ENCODE data around the gene RNF144A. TPM values are rescaled to one million over a fixed set of nuclear protein-coding genes. Genes with fewer than 3 reads are reported as not detected.
A peak's percentile ranks its signal among the peaks of the same experiment; 100 is the strongest.

Gene RNF144A
- total and polyA plus RNA-seq, 10 of the 15 experiments (the other 5 are each of a cell fraction or from before 2014, with no cell fraction given) = 0.02 to 12.1 (median 0.48) TPM; not detected in 1

- TF ChIP-seq EP300 (IDR thresholded peaks at IDR 0.05; ENCODE audit: borderline replicate concordance in 1 of 2, control insufficient read depth in 1 of 2, low read depth in 2 of 2, low read length in 2 of 2) = peak in 1 of 2 experiments; percentile 49; a peak in 1 of 4 replicates
- no peak for TF ChIP-seq RELA (IDR thresholded peaks at IDR 0.05; ENCODE audit: borderline replicate concordance, partially characterized antibody)
- TF ChIP-seq SRF (IDR thresholded peaks at IDR 0.05; ENCODE audit: low read depth in 2 of 2, low read length in 2 of 2) = no peak
- TF ChIP-seq, protein P1, sequence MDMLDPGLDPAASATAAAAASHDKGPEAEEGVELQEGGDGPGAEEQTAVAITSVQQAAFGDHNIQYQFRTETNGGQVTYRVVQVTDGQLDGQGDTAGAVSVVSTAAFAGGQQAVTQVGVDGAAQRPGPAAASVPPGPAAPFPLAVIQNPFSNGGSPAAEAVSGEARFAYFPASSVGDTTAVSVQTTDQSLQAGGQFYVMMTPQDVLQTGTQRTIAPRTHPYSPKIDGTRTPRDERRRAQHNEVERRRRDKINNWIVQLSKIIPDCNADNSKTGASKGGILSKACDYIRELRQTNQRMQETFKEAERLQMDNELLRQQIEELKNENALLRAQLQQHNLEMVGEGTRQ (IDR thresholded peaks at IDR 0.05; ENCODE audit: borderline replicate concordance, low read depth, low read length) = no peak
- no peak for TF ChIP-seq ZBED1 (IDR thresholded peaks at IDR 0.05; ENCODE audit: borderline replicate concordance)
Measured at GRCh38 chr2:7057865-7058400, 140.7 kb downstream of the RNF144A start (continued).

- WGBS (ENCODE audit: insufficient coverage, insufficient replicate concordance, low lambda C conversion rate, missing lambda C conversion rate) = 42% methylated on average over 2 of the region's 2 CpGs
- intact Hi-C loops (cut with micrococcal nuclease; ENCODE audit: unreplicated experiment) = no loop called here
- no peak overlapping the region for H2AFZ ChIP-seq (ENCODE audit: control insufficient read depth, low read depth, low read length)
- no peak for TF ChIP-seq SUZ12 (IDR thresholded peaks at IDR 0.05; ENCODE audit: unreplicated experiment)
- no peak for TF ChIP-seq RAD51 (IDR thresholded peaks at IDR 0.05)
- TF ChIP-seq, protein P2, sequence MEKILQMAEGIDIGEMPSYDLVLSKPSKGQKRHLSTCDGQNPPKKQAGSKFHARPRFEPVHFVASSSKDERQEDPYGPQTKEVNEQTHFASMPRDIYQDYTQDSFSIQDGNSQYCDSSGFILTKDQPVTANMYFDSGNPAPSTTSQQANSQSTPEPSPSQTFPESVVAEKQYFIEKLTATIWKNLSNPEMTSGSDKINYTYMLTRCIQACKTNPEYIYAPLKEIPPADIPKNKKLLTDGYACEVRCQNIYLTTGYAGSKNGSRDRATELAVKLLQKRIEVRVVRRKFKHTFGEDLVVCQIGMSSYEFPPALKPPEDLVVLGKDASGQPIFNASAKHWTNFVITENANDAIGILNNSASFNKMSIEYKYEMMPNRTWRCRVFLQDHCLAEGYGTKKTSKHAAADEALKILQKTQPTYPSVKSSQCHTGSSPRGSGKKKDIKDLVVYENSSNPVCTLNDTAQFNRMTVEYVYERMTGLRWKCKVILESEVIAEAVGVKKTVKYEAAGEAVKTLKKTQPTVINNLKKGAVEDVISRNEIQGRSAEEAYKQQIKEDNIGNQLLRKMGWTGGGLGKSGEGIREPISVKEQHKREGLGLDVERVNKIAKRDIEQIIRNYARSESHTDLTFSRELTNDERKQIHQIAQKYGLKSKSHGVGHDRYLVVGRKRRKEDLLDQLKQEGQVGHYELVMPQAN (conservative IDR thresholded peaks at IDR 0.05) = no peak
- no peak for TF ChIP-seq GATAD2B (conservative IDR thresholded peaks at IDR 0.05; ENCODE audit: low read depth)
- TF ChIP-seq SIN3A (IDR thresholded peaks at IDR 0.05; ENCODE audit: low read depth, low read length) = no peak
- TF ChIP-seq, protein P3, sequence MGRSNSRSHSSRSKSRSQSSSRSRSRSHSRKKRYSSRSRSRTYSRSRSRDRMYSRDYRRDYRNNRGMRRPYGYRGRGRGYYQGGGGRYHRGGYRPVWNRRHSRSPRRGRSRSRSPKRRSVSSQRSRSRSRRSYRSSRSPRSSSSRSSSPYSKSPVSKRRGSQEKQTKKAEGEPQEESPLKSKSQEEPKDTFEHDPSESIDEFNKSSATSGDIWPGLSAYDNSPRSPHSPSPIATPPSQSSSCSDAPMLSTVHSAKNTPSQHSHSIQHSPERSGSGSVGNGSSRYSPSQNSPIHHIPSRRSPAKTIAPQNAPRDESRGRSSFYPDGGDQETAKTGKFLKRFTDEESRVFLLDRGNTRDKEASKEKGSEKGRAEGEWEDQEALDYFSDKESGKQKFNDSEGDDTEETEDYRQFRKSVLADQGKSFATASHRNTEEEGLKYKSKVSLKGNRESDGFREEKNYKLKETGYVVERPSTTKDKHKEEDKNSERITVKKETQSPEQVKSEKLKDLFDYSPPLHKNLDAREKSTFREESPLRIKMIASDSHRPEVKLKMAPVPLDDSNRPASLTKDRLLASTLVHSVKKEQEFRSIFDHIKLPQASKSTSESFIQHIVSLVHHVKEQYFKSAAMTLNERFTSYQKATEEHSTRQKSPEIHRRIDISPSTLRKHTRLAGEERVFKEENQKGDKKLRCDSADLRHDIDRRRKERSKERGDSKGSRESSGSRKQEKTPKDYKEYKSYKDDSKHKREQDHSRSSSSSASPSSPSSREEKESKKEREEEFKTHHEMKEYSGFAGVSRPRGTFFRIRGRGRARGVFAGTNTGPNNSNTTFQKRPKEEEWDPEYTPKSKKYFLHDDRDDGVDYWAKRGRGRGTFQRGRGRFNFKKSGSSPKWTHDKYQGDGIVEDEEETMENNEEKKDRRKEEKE (IDR thresholded peaks at IDR 0.05) = no peak
- TF ChIP-seq ZSCAN29 (IDR thresholded peaks at IDR 0.05) = no peak
- TF ChIP-seq FOS (IDR thresholded peaks at IDR 0.05; ENCODE audit: borderline replicate concordance, extremely low read depth, insufficient read length) = no peak
- TF ChIP-seq NFYA (IDR thresholded peaks at IDR 0.05; ENCODE audit: borderline replicate concordance, low read depth, low read length) = no peak
- no peak for TF ChIP-seq ZNF217 (IDR thresholded peaks at IDR 0.05)
Measured at GRCh38 chr2:7060156-7060555, 142.9 kb downstream of the RNF144A start.

More at GRCh38 chr2:7060156-7060555, 142.9 kb downstream of the RNF144A start:
- peaks cover 13% of the 10 kb centered on the region for H3K4me1 ChIP-seq (ENCODE audit: control insufficient read depth, insufficient read depth, low read length)
- ChIA-PET CTCF (interaction anchor here (1.5 to 2.3 kb wide), 2 partner anchors 10 to 16 kb away, joined by 9 read pairs; no protein-coding TSS in a partner anchor), POLR2A (interaction anchor here (0.7 kb wide), 1 partner anchor 937 kb away, joined by 3 read pairs; no protein-coding TSS in a partner anchor), RAD21 (ENCODE audit: unreplicated experiment) (interaction anchor here (1.2 kb wide), 1 partner anchor 144 kb away, joined by 3 read pairs; no protein-coding TSS in a partner anchor), SMC1A (ENCODE audit: uncharacterized antibody, unreplicated experiment) (interaction anchor here (1.1 to 1.5 kb wide), 3 partner anchors 12 to 1545 kb away, joined by 3 to 4 read pairs (median 4); no protein-coding TSS in a partner anchor)
- FAIRE-seq = no peak
- no peaks in the 10 kb centered on the region for H4K20me1 ChIP-seq (ENCODE audit: control insufficient read depth, insufficient read depth)
- H3K9me3 ChIP-seq (replicated peaks; ENCODE audit: control insufficient read depth, insufficient read depth, low read length) = no peaks in the 10 kb centered on the region; the same call in 2 of the 3 replicates
- no peaks in the 10 kb centered on the region for H3K79me2 ChIP-seq (ENCODE audit: control insufficient read depth, insufficient read depth, low read length)
- no peak for DNase-seq (ENCODE audit: low read depth, low spot score)
- in situ Hi-C loops (cut with MboI) = no loop called here
- ATAC-seq = no peak
- no peak overlapping the region for H3K9ac ChIP-seq (ENCODE audit: control insufficient read depth, insufficient read depth, low read length)
- H3K27me3 ChIP-seq (replicated peaks in 1 of 2; ENCODE audit: control insufficient read depth in 2 of 2, insufficient read depth in 2 of 2, low read length in 1 of 2) = no peaks in the 10 kb centered on the region
- no peaks in the 10 kb centered on the region for H3K36me3 ChIP-seq (ENCODE audit: control insufficient read depth in 2 of 2, insufficient read depth in 2 of 2, low read length in 1 of 2)
- no peak overlapping the region for H3K4me3 ChIP-seq
- no peak overlapping the region for H3K4me2 ChIP-seq (ENCODE audit: control insufficient read depth, insufficient read depth)
- BruUV-seq (replicated peaks) = no TSS peak
- H3K27ac ChIP-seq (ENCODE audit: control insufficient read depth, insufficient read depth) = no peak overlapping the region
